ENCODE measurements around the gene CHODL.

The CHODL gene

GRCh38 chr21:18244671-18245463 is at the start of gene CHODL:
Gene CHODL (plus strand): TSS chr21:18244833. CDS start chr21:18245224, 391 bp downstream.
- peak within 1 kb of the TSS; percentile 45 for H3K4me3 ChIP-seq (ENCODE audit: low read depth, low read length)

DNA sequence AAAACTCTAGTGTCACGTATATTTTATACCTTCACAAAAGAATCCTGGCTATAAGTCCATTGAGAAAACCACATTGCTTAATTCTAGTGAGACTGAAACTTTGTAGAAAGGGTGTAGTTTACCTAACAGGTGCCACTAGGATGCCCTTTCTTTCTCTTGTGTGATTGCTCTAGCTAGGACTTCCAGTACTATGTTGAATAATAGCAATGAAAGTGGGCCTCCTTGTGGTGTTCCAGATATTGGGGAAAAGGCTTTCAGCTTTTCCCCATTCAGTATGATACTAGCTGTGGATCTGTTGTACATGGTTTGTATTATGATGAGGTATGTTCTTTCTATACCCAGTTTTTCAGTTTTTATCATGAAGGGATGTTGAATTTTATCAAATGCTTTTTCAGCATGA is 39.7 kb upstream of the CHODL start:
- no peak overlapping the region for H3K4me3 ChIP-seq (ENCODE audit: low read depth, low read length)

- no peak overlapping the region for H3K4me3 ChIP-seq (ENCODE audit: low read depth, low read length)
Measured at GRCh38 chr21:18218331-18218730, 26.3 kb upstream of the CHODL start.

- no peak overlapping the region for H3K4me3 ChIP-seq (ENCODE audit: low read depth, low read length)
Measured at GRCh38 chr21:18220498-18220897, 24.1 kb upstream of the CHODL start.

GRCh38 chr21:18222346-18222745 is 22.3 kb upstream of the CHODL start:
- H3K4me3 ChIP-seq (ENCODE audit: low read depth, low read length): no peak overlapping the region

- H3K4me3 ChIP-seq (ENCODE audit: low read depth, low read length): no peak overlapping the region
Measured at GRCh38 chr21:18228060-18228739, 16.4 kb upstream of the CHODL start.

DNA sequence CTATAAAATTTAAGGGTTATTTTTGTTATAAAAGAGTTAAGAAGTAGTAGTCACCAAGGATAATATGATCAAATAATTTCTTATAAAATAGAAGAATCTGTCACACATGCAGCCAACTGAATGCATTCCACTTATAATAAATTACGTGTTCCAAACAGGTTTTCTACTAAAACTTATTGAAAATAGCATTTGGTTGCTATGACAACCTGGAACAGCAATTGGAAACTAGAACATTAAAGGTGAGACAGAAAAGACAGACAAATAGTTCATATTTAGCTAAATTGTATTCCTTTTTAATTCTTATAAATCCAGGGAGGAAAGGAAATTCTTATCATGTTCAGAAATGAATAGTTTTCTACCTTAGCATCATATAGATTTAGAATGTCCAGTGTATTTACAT is 9.1 kb upstream of the CHODL start:
- no peak overlapping the region for H3K4me3 ChIP-seq (ENCODE audit: low read depth, low read length)

DNA sequence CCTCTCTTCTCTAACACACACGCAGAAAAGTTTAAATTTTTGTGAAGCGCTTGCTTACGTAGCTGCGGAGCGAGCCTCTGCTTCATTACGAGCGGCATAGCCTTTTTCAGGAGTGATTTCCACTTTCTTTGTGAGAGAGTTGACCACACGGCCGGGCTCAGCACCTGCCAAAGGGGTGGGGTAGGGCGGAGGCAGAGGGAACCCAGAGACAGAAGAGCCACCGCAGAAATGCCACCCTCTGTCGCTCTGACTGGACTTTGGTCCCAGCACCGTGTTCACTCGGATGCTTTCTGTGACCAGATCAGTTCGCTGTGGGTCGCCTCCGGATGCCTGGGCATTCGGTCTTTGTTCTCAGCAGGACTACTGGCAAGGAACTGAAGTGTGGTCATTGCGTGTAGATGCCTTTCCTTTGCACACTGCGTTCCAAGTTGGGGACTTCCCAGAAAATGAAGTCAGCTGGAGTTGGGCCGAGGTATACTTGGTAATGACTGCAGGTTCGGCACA is 883 bp downstream of the CHODL start:
- peak overlapping the region; percentile 45 for H3K4me3 ChIP-seq (ENCODE audit: low read depth, low read length)

DNA sequence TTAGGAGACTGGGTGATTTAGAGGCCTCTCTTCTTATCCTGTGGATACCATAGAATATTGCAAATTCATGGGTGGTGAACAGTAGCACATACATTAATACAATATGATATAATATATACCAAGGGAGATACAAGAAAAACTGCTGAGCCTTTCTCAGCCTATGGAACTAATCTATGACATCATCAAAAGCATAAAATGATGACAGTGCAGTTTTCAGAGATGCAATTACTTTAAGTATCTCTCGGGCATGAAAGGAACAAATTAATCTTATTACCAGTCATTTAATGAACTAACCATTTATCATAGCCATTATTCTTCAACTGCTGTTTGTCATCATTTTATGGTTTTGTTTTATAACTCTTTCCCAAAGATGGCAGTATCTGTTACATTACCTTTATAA is 3.5 kb downstream of the CHODL start:
- no peak overlapping the region for H3K4me3 ChIP-seq (ENCODE audit: low read depth, low read length)

DNA sequence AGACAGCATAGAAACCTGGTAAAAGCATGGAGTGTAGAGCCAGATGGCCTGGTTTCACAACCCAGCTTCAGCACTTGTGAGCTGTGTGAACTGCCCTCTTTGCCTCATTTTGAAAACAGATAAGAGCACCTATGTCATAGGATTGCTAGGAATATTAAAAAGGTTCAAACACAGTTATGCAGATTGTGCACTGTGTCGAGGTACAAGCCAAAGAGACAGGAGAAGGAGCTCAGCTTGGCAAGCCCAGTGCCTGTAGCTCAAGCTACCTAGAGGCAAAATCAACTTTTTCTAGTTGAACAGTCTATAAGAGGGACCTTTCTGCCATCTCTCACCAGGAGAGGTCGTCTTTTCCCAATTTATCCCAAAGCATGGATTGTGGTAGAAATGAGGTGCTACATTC is 5.0 kb downstream of the CHODL start:
- H3K4me3 ChIP-seq (ENCODE audit: low read depth, low read length): no peak overlapping the region

GRCh38 chr21:18251065-18251464 is 6.4 kb downstream of the CHODL start:
- H3K4me3 ChIP-seq (ENCODE audit: low read depth, low read length): no peak overlapping the region

DNA sequence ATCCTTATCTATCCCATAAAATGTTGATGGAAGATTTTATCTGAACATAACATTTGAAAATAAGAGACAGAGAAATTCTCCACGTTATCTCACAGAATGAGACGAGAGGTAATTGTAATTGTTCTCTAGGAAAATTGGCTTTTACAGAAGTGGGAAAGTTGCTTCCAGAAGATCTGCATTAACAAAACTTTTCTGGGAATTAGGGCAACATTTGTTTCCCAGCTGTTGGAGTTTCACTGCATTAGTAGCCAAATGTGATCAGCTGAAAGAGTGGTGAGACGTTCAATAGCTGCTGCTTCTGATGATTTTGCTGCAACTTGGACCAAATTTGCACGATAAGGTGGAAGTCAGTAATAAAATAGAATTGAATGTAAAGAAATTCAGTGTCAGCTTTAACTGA is 7.6 kb downstream of the CHODL start:
- no peak overlapping the region for H3K4me3 ChIP-seq (ENCODE audit: low read depth, low read length)

DNA sequence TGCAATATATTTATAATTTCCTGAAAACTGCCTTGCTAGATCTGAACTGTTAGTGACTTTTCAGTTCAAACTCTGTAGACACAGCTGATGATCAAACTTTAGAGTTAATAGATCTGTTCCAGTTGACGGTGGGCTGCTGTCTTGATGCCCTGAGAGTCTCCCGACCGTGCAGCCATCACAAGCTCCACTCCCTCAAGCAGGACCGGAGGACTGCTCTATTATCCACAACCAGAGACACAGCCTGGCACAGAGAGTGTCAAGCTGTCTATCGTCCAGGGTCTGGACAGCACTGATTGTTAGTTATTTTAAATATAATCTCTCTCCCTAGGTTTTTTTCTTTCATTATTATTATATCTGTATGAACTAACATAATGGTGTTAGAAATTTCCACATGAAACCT is 8.0 kb downstream of the CHODL start:
- no peak overlapping the region for H3K4me3 ChIP-seq (ENCODE audit: low read depth, low read length)

GRCh38 chr21:18253221-18253620 is 8.6 kb downstream of the CHODL start:
- no peak overlapping the region for H3K4me3 ChIP-seq (ENCODE audit: low read depth, low read length)

GRCh38 chr21:18253799-18254198 is 9.2 kb downstream of the CHODL start:
- no peak overlapping the region for H3K4me3 ChIP-seq (ENCODE audit: low read depth, low read length)

DNA sequence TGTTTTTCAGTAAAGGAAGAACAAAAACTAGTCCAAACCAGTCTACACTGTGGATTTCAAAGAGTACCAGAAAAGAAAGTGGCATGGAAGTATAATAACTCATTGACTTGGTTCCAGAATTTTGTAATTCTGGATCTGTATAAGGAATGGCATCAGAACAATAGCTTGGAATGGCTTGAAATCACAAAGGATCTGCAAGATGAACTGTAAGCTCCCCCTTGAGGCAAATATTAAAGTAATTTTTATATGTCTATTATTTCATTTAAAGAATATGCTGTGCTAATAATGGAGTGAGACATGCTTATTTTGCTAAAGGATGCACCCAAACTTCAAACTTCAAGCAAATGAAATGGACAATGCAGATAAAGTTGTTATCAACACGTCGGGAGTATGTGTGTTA is 21.3 kb downstream of the CHODL start:
- H3K4me3 ChIP-seq (ENCODE audit: low read depth, low read length): no peak overlapping the region

DNA sequence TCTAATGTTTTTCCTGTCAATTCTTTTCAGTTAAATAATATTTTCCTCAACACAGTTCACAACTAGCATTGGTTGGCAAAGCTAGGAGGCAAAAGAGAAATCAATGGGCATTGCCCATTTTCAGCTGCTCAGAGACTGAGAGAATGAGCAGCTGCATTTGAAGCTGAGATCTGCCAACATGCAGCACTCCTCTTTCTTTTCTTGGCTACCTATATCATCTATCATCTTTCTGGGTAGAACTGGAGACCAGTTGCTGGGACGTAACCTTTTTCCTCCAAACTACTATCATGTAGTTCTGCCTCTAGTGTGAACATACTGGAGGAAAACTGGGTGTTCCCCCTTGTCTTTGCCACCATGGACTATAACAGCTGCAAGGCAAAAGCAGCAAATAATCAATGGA is 22.9 kb downstream of the CHODL start:
- H3K4me3 ChIP-seq (ENCODE audit: low read depth, low read length): no peak overlapping the region

GRCh38 chr21:18268906-18269305 is 24.3 kb downstream of the CHODL start:
- no peak overlapping the region for H3K4me3 ChIP-seq (ENCODE audit: low read depth, low read length)

DNA sequence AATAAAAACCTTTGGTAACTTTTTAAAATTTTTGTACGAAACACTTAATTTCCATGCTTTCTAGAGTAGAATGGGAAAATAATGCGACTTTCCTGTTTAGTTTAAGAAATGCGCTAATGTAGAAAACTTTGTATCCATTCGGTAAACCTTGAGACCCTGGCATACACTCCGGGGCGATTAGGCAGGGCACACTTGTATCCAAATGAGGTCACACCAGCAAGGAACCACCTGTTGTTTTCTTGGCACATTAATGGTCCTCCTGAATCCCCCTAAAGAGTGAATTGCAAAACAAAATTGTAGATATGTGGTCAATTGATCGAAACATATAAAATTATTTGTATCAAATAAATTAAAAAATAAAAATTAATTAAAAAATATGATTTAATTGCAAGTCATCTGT is 25.2 kb downstream of the CHODL start:
- H3K4me3 ChIP-seq (ENCODE audit: low read depth, low read length): no peak overlapping the region

DNA sequence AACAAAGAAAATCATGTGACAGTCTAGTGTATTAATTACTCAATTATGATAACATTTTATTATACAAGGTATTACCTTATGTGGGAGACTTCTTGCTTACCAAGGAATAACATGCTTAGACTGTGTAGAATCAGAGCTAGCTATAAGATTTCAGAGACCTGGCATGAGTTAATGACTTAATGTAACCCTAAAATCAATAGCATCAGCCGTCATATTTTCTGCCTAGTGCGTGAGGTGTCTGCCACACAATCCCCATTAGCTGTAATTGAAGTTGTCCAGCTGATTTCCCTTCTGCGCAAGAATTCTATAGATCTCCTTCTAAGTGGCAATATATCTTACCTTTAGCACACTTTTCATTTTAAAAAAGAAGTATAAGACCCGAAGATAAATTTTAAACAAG is 28.8 kb downstream of the CHODL start:
- H3K4me3 ChIP-seq (ENCODE audit: low read depth, low read length): no peak overlapping the region

- H3K4me3 ChIP-seq (ENCODE audit: low read depth, low read length): no peak overlapping the region
Measured at GRCh38 chr21:18274370-18274769, 29.7 kb downstream of the CHODL start.

- no peak overlapping the region for H3K4me3 ChIP-seq (ENCODE audit: low read depth, low read length)
Measured at GRCh38 chr21:18275781-18276180, 31.1 kb downstream of the CHODL start.

All from iPS-11a (cell line).